ENCODE data around the gene DUSP5. TPM values are rescaled to one million over a fixed set of nuclear protein-coding genes. Genes with fewer than 3 reads are reported as not detected.

The DUSP5 gene
- total RNA-seq, 1 experiment from 2014 or later: 30.1 TPM

GRCh38 chr10:110485541-110485940, 12.2 kb upstream of the DUSP5 start:
- Histone ChIP-seq H3K9me3 (ENCODE audit: control insufficient read depth, insufficient read depth, low read depth, low read length) (no peaks in the 10 kb centered on the region), H3K4me3 (ENCODE audit: low read depth in 2 of 2, low read length in 2 of 2) (no peak overlapping the region), H3K27me3 (ENCODE audit: control insufficient read depth, insufficient read depth, low read length) (no peaks in the 10 kb centered on the region), H3K4me1 (ENCODE audit: control insufficient read depth, insufficient read depth, low read length) (peaks cover 11% of the 10 kb centered on the region), H3K36me3 (ENCODE audit: control insufficient read depth, insufficient read depth, low read length) (no peaks in the 10 kb centered on the region), H3K27ac (ENCODE audit: low read length) (no peak overlapping the region)
- TF ChIP-seq TCF7L2 (IDR thresholded peaks at IDR 0.05; ENCODE audit: low read depth, low read length) (no peak), SIN3A (IDR thresholded peaks at IDR 0.05; ENCODE audit: borderline replicate concordance, insufficient read depth, low read depth, low read length) (no peak), REST (IDR thresholded peaks at IDR 0.05; ENCODE audit: insufficient read depth in 1 of 2, low read depth in 2 of 2, low read length in 1 of 2) (no peak), CTCF (IDR thresholded peaks at IDR 0.05) (no peak), POLR2AphosphoS5 (IDR thresholded peaks at IDR 0.05; ENCODE audit: low read depth, low read length) (no peak)
- ATAC-seq (no peak), DNase-seq (ENCODE audit: low read depth, low spot score) (no peak)
- in situ Hi-C loops (cut with HindIII; ENCODE audit: low pct_unique_long_range_greater_than_20kb, low sequenced_read_pairs) (no loop called here), intact Hi-C loops (cut with micrococcal nuclease; ENCODE audit: unreplicated experiment) (no loop called here)
- ChIA-PET POLR2A (no interaction called here), CTCF (no interaction called here)
- no TSS peak for BruUV-seq (replicated peaks)

GRCh38 chr10:110486680-110487410, 10.9 kb upstream of the DUSP5 start:
- intact Hi-C loops (cut with micrococcal nuclease; ENCODE audit: unreplicated experiment): no loop called here
- H3K4me3 ChIP-seq (ENCODE audit: low read depth in 2 of 2, low read length in 2 of 2): no peak overlapping the region
- POLR2A ChIA-PET: interaction anchor here (0.6 kb wide), 1 partner anchor 346 kb away, joined by 4 read pairs; no protein-coding TSS in a partner anchor
- peaks cover 11% of the 10 kb centered on the region for H3K4me1 ChIP-seq (ENCODE audit: control insufficient read depth, insufficient read depth, low read length)
- H3K27ac ChIP-seq (ENCODE audit: low read length): no peak overlapping the region
- BruUV-seq (replicated peaks): no TSS peak
- in situ Hi-C loops (cut with HindIII; ENCODE audit: low pct_unique_long_range_greater_than_20kb, low sequenced_read_pairs): no loop called here
- no peak for ATAC-seq
- CTCF ChIA-PET: no interaction called here
- H3K9me3 ChIP-seq (ENCODE audit: control insufficient read depth, insufficient read depth, low read depth, low read length): no peaks in the 10 kb centered on the region
- TF ChIP-seq SIN3A (IDR thresholded peaks at IDR 0.05; ENCODE audit: borderline replicate concordance, insufficient read depth, low read depth, low read length) (no peak), POLR2AphosphoS5 (IDR thresholded peaks at IDR 0.05; ENCODE audit: low read depth, low read length) (no peak), TCF7L2 (IDR thresholded peaks at IDR 0.05; ENCODE audit: low read depth, low read length) (no peak), REST (IDR thresholded peaks at IDR 0.05; ENCODE audit: insufficient read depth in 1 of 2, low read depth in 2 of 2, low read length in 1 of 2) (no peak), CTCF (IDR thresholded peaks at IDR 0.05) (no peak)
- no peak for DNase-seq (ENCODE audit: low read depth, low spot score)
- H3K36me3 ChIP-seq (ENCODE audit: control insufficient read depth, insufficient read depth, low read length): no peaks in the 10 kb centered on the region
- no peaks in the 10 kb centered on the region for H3K27me3 ChIP-seq (ENCODE audit: control insufficient read depth, insufficient read depth, low read length)
